ENCODE measurements around the gene NMNAT3. TPM values are rescaled to one million over a fixed set of nuclear protein-coding genes. Genes with fewer than 3 reads are reported as not detected.

Gene NMNAT3
- total and polyA plus RNA-seq, 2 donors = 7.5 to 11.9 TPM

DNA sequence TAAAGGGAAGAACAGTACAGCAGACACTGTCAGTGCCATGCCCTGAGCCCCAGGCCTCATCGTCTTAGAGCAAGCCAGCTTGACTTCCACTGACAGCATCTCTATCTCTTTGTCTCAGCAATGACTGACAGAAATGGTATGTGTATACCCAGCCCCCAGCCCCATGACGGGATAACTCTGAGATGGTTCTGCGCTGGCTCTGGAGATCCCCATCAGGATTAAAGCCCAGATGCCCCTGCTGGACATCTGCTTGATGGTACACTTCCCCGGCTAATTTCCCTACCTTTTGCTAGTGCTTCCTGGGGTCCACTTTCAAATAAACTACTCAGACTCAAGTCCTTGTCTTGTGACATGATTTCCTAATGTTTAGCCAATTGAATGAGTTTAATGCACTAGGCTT lies 7.6 kb downstream of the NMNAT3 start:
- Histone ChIP-seq H3K27ac (ENCODE audit: low read depth) (no peak overlapping the region), H3K36me3 (ENCODE audit: insufficient read depth) (no peaks in the 10 kb centered on the region), H3K4me3 (ENCODE audit: low read depth, low read length) (no peak overlapping the region), H3K4me1 (ENCODE audit: insufficient read depth) (no peaks in the 10 kb centered on the region)
- DNase-seq (ENCODE audit: extremely low spot score) = no peak
- WGBS = 94% methylated on average over 4 of the region's 4 CpGs

DNA sequence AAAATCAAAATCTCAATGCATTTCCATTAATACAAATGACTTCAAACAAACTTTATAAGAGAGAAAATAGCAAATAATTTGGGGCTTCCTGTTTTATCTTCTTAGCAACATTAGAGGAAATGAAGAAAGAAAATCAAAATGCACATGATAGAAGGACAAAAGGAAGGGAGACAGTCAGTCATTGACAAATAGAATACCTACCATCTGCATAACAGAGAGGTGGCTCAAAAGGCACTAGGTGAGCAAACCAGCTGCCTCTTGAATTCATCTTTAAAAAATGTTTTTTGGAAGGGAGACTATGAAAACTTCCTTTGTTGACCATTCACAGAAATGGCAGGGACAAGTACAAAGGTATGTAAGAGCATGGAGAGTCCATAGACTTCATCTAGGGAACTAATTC lies 9.4 kb downstream of the NMNAT3 start:
- no peaks in the 10 kb centered on the region for H3K36me3 ChIP-seq (ENCODE audit: insufficient read depth)
- H3K4me3 ChIP-seq (ENCODE audit: low read depth, low read length) = no peak overlapping the region
- no peak for DNase-seq (ENCODE audit: extremely low spot score)
- no peaks in the 10 kb centered on the region for H3K4me1 ChIP-seq (ENCODE audit: insufficient read depth)
- H3K27ac ChIP-seq (ENCODE audit: low read depth) = no peak overlapping the region

DNA sequence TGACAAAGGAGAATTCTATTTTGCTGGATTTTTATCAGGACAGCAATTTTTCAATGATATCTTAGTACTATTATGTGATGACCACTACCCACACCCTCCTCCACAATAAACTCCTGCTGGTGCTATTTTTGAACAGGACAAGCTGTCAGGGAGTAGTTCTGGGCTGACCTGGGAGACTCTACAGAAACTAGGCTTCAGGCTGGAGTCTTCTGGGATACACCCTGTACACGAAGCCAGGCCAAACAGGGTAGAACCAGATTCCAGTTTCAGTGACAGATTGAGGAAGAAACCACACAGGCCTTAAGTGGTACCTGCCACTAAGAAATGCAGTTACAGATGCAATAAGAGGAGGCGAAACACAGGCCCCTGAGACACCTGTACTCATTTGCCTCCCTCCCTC lies 12.8 kb downstream of the NMNAT3 start:
- H3K4me3 ChIP-seq (ENCODE audit: low read depth, low read length) = no peak overlapping the region
- no peaks in the 10 kb centered on the region for H3K36me3 ChIP-seq (ENCODE audit: insufficient read depth)
- H3K4me1 ChIP-seq (ENCODE audit: insufficient read depth) = no peaks in the 10 kb centered on the region
- WGBS = 88% methylated on average over 2 of the region's 2 CpGs
- no peak for DNase-seq (ENCODE audit: extremely low spot score)
- no peak overlapping the region for H3K27ac ChIP-seq (ENCODE audit: low read depth)

GRCh38 chr3:139660269-139660668 lies 17.5 kb downstream of the NMNAT3 start:
- no peaks in the 10 kb centered on the region for H3K4me1 ChIP-seq (ENCODE audit: insufficient read depth)
- DNase-seq (ENCODE audit: extremely low spot score) = no peak
- H3K27ac ChIP-seq (ENCODE audit: low read depth) = no peak overlapping the region
- 90% methylated on average over 1 of the region's 1 CpG for WGBS
- H3K4me3 ChIP-seq (ENCODE audit: low read depth, low read length) = no peak overlapping the region
- H3K36me3 ChIP-seq (ENCODE audit: insufficient read depth) = no peaks in the 10 kb centered on the region

GRCh38 chr3:139659511-139659910 lies 18.3 kb downstream of the NMNAT3 start:
- WGBS = 89% methylated on average over 4 of the region's 4 CpGs
- H3K36me3 ChIP-seq (ENCODE audit: insufficient read depth) = no peaks in the 10 kb centered on the region
- no peaks in the 10 kb centered on the region for H3K4me1 ChIP-seq (ENCODE audit: insufficient read depth)
- no peak overlapping the region for H3K27ac ChIP-seq (ENCODE audit: low read depth)
- DNase-seq (ENCODE audit: extremely low spot score) = no peak
- no peak overlapping the region for H3K4me3 ChIP-seq (ENCODE audit: low read depth, low read length)

DNA sequence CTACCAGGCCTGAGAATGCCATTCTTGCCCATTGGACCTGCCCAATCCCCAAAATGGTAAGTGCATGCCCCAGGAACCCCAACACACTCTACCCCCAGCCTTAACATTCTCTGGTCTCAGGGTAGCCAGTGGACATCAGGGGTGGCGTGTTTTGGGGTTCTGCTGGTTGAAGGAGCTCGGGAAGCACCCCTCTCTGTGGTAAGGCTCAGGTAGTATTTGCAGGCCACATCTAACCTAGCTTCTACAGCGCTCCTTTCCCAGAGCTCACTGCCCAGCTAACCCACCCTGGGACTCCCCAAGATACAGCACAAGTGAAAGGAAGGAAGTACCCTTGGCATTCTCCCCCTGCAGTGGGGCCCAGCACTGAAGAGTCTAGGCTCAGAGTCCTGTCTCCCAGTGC lies 19.8 kb downstream of the NMNAT3 start:
- no peak for DNase-seq (ENCODE audit: extremely low spot score)
- WGBS = 99% methylated on average over 3 of the region's 3 CpGs
- H3K27ac ChIP-seq (ENCODE audit: low read depth) = no peak overlapping the region
- H3K4me1 ChIP-seq (ENCODE audit: insufficient read depth) = no peaks in the 10 kb centered on the region
- H3K4me3 ChIP-seq (ENCODE audit: low read depth, low read length) = no peak overlapping the region
- no peaks in the 10 kb centered on the region for H3K36me3 ChIP-seq (ENCODE audit: insufficient read depth)

DNA sequence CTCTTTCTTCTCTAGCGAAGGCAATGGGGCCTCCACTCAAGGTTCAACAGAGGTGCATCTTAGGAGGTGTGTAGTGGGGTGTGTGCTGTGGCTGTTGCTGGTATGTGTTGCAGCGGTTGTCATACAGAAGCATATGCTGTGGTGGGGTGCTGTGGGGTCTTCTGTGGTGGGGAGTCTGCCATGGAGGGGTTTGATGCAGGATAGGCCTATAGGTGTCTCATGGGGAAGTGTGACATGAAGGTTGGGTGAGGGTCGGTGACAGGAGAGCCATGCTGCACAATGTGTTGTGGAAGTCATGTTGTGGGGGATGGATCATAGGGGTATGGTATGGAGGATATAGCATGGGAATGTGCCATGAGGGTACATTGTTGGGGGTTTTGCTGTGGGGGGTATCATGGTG lies 20.3 kb downstream of the NMNAT3 start:
- H3K4me3 ChIP-seq (ENCODE audit: low read depth, low read length) = no peak overlapping the region
- H3K4me1 ChIP-seq (ENCODE audit: insufficient read depth) = no peaks in the 10 kb centered on the region
- DNase-seq (ENCODE audit: extremely low spot score) = no peak
- whole genome bisulfite sequencing = 97% methylated on average over 3 of the region's 3 CpGs
- H3K36me3 ChIP-seq (ENCODE audit: insufficient read depth) = no peaks in the 10 kb centered on the region
- no peak overlapping the region for H3K27ac ChIP-seq (ENCODE audit: low read depth)

DNA sequence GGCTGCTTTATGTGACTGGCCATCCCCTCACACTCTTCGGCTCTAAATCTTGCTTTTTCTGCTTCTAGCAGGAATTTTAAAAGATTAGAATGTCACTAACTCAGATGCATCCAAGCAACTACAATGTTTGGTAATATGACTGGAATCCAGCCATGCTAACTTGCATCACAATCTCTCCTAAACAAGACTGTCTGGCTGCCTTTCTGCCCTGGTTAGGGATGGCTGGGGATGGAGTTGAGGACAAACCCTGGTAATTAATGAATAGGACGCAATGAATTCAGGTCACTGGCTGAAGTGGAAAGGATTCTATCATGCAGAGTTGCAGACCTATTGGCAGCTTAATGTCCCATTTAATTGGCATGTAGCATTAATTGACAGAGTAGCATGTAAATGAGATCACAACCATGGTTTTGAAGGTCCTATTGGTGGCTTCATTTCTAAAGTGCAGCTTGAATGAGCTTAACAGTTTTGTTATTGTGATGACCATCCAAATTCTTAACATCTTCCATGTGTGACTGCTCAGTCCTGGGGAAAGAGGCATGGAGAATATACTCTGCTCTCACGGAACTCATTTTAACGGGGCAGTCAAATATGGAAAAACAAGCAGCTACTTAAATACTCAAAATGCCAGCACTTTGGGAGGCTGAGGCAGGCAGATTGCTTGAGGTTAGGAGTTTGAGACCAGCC lies 21.7 kb downstream of the NMNAT3 start:
- H3K4me3 ChIP-seq (ENCODE audit: low read depth, low read length) = no peak overlapping the region
- 47% methylated on average over 4 of the region's 4 CpGs for WGBS
- DNase-seq (ENCODE audit: extremely low spot score) = no peak

GRCh38 chr3:139654637-139655365 lies 23.0 kb downstream of the NMNAT3 start:
- no peaks in the 10 kb centered on the region for H3K4me1 ChIP-seq (ENCODE audit: insufficient read depth)
- DNase-seq (ENCODE audit: extremely low spot score) = no peak
- no peaks in the 10 kb centered on the region for H3K36me3 ChIP-seq (ENCODE audit: insufficient read depth)
- H3K4me3 ChIP-seq (ENCODE audit: low read depth, low read length) = no peak overlapping the region
- no peak overlapping the region for H3K27ac ChIP-seq (ENCODE audit: low read depth)
- 87% methylated on average over 6 of the region's 6 CpGs for WGBS

More for the DNA sequence above, 21.7 kb downstream of the NMNAT3 start:
- Histone ChIP-seq H3K36me3 (ENCODE audit: insufficient read depth) (no peaks in the 10 kb centered on the region), H3K27ac (ENCODE audit: low read depth) (no peak overlapping the region), H3K4me1 (ENCODE audit: insufficient read depth) (no peaks in the 10 kb centered on the region)

DNA sequence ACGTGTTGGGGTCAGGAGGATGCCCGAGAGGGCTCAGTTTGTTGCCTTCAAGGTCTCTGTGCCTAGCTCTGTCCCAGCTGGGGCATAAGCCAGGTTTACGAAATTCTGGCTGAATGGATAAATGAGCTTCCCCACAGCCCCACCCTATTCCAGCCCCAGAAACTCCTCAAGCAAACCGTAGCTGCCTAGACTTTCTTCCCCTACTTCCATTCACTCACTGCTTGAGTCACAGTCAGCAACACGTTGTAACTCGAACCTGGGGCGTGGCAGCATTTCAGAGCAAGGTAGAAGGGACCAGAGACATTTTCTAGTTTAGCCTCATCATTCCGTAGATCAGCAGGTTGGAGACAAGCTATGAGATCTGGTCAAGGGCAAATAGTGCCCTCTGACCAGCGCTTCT lies 24.2 kb downstream of the NMNAT3 start:
- Histone ChIP-seq H3K27ac (ENCODE audit: low read depth) (no peak overlapping the region), H3K4me3 (ENCODE audit: low read depth, low read length) (no peak overlapping the region), H3K36me3 (ENCODE audit: insufficient read depth) (no peaks in the 10 kb centered on the region), H3K4me1 (ENCODE audit: insufficient read depth) (no peaks in the 10 kb centered on the region)
- WGBS = 70% methylated on average over 9 of the region's 9 CpGs
- no peak for DNase-seq (ENCODE audit: extremely low spot score)

DNA sequence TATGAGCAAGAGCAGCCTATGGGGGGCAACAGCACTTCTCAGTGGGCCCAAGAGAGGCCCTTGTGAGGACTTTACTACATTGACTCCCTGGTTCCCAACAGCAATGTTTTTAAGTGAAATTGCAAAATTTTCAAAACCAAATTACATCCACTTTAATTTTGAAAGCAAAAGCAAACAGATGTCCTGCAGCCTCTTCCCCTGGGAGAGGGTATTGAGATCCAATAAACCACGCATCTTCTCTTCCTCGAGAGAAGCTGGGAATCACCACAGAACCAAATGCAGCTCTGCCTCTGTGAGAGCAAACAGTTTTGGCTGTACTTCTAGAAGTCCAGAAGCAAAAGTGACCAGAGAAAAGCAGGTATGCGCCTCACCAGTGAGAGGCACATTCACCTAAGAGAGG lies 25.2 kb downstream of the NMNAT3 start:
- Histone ChIP-seq H3K4me3 (ENCODE audit: low read depth, low read length) (no peak overlapping the region), H3K27ac (ENCODE audit: low read depth) (no peak overlapping the region), H3K4me1 (ENCODE audit: insufficient read depth) (no peaks in the 10 kb centered on the region), H3K36me3 (ENCODE audit: insufficient read depth) (peaks cover 2% of the 10 kb centered on the region)
- WGBS = 75% methylated on average over 3 of the region's 3 CpGs
- DNase-seq (ENCODE audit: extremely low spot score) = no peak

DNA sequence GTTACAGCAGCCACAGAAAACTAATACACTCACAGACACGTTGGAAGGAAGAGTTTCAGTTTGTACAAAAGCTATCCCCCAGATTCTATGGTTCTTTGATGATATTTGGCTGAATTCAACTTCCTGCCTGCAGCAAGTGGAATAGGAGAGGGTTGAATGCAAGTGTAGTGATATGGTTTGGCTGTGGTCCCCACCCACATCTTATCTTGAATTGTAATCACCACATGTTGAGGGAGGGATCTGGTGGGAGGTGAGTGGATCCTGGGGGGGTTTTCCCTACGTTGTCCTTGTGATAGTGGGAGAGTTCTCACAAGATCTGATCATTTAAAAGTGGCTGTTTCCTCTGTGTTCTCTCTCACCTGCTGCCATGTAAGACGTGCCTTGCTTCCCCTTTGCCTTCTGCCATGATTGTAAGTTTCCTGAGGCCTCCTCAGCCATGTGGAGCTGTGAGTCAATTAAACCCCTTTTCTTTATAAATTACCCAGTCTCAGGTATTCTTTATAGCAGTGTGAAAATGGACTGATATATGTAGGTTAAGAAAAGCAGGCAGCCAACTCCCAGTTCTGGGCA lies 29.8 kb downstream of the NMNAT3 start:
- no peak overlapping the region for H3K4me3 ChIP-seq (ENCODE audit: low read depth, low read length)
- H3K4me1 ChIP-seq (ENCODE audit: insufficient read depth) = no peaks in the 10 kb centered on the region
- peaks cover 2% of the 10 kb centered on the region for H3K36me3 ChIP-seq (ENCODE audit: insufficient read depth)
- H3K27ac ChIP-seq (ENCODE audit: low read depth) = no peak overlapping the region
- WGBS = 72% methylated on average over 3 of the region's 3 CpGs
- DNase-seq (ENCODE audit: extremely low spot score) = no peak

DNA sequence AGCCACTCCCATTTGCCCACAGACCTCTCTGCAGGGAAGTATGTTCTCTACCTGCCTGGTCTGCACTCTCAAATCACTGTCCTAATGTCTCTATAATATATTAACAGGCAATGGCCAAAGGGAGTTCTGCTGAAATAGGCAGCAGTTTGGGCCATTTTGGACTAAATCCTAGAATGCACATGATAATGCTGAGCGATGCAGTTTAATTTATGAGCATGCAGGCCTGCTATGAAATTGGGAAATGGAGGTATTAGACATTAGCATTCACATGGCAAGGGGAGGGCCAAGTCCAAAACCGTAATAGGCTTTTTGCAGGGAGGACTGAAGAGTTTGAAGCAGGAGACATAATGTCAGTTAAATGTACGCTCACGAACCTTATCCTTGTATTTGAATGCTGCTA lies 31.3 kb downstream of the NMNAT3 start:
- no peak overlapping the region for H3K27ac ChIP-seq (ENCODE audit: low read depth)
- H3K36me3 ChIP-seq (ENCODE audit: insufficient read depth) = peaks cover 2% of the 10 kb centered on the region
- no peak for DNase-seq (ENCODE audit: extremely low spot score)
- H3K4me1 ChIP-seq (ENCODE audit: insufficient read depth) = no peaks in the 10 kb centered on the region
- WGBS = 79% methylated on average over 4 of the region's 4 CpGs
- H3K4me3 ChIP-seq (ENCODE audit: low read depth, low read length) = no peak overlapping the region

GRCh38 chr3:139642996-139643395 lies 34.8 kb downstream of the NMNAT3 start:
- WGBS = 81% methylated on average over 2 of the region's 2 CpGs
- DNase-seq (ENCODE audit: extremely low spot score) = no peak
- H3K36me3 ChIP-seq (ENCODE audit: insufficient read depth) = peaks cover 2% of the 10 kb centered on the region
- no peaks in the 10 kb centered on the region for H3K4me1 ChIP-seq (ENCODE audit: insufficient read depth)
- no peak overlapping the region for H3K27ac ChIP-seq (ENCODE audit: low read depth)
- H3K4me3 ChIP-seq (ENCODE audit: low read depth, low read length) = no peak overlapping the region
